Measurements from ENCODE around the gene SLC4A9.

Gene SLC4A9

GRCh38 chr5:140360101-140360500 lies at the start of gene SLC4A9:
TSS of gene SLC4A9 (plus strand) at chr5:140360194. CDS start at chr5:140360237, 43 bp downstream.
- no peak for DNase-seq

- DNase-seq: no peak
Measured at GRCh38 chr5:140310434-140310833, 49.6 kb upstream of the SLC4A9 start.

GRCh38 chr5:140311011-140311467 lies 49.0 kb upstream of the SLC4A9 start:
- DNase-seq: no peak

GRCh38 chr5:140312067-140312790 lies 47.8 kb upstream of the SLC4A9 start:
- no peak for DNase-seq

- no peak for DNase-seq
Measured at GRCh38 chr5:140312791-140313189, 47.2 kb upstream of the SLC4A9 start.

GRCh38 chr5:140317859-140318258 lies 42.1 kb upstream of the SLC4A9 start:
- DNase-seq: no peak

GRCh38 chr5:140318792-140319191 lies 41.2 kb upstream of the SLC4A9 start:
- DNase-seq: no peak

GRCh38 chr5:140319833-140320232 lies 40.2 kb upstream of the SLC4A9 start:
- DNase-seq: no peak

GRCh38 chr5:140321796-140322195 lies 38.2 kb upstream of the SLC4A9 start:
- DNase-seq: no peak

- no peak for DNase-seq
Measured at GRCh38 chr5:140322751-140323731, 37.0 kb upstream of the SLC4A9 start.

- no peak for DNase-seq
Measured at GRCh38 chr5:140324041-140324600, 35.9 kb upstream of the SLC4A9 start.

GRCh38 chr5:140324617-140325241 lies 35.3 kb upstream of the SLC4A9 start:
- DNase-seq: no peak

GRCh38 chr5:140325486-140325885 lies 34.5 kb upstream of the SLC4A9 start:
- no peak for DNase-seq

GRCh38 chr5:140327589-140327988 lies 32.4 kb upstream of the SLC4A9 start:
- no peak for DNase-seq

- DNase-seq: no peak
Measured at GRCh38 chr5:140328036-140328764, 31.8 kb upstream of the SLC4A9 start.

- DNase-seq: no peak
Measured at GRCh38 chr5:140329739-140330481, 30.1 kb upstream of the SLC4A9 start.

GRCh38 chr5:140331638-140332037 lies 28.4 kb upstream of the SLC4A9 start:
- no peak for DNase-seq

- DNase-seq: no peak
Measured at GRCh38 chr5:140336388-140336787, 23.6 kb upstream of the SLC4A9 start.

GRCh38 chr5:140337880-140338279 lies 22.1 kb upstream of the SLC4A9 start:
- no peak for DNase-seq

GRCh38 chr5:140338336-140338735 lies 21.7 kb upstream of the SLC4A9 start:
- DNase-seq: no peak

- no peak for DNase-seq
Measured at GRCh38 chr5:140338908-140339307, 21.1 kb upstream of the SLC4A9 start.

Data from CD4-positive, alpha-beta T cell treated with Interleukin-17A for 4 hours (primary cell).